Suprapubic skin (tissue), 4 donors: Measurements from ENCODE around the gene SIGLEC11.

Source experiments
- EP300 ChIP-seq: sonication (generic); formaldehyde crosslinking; IDR thresholded peaks from one replicate; pipeline ENCODE4 v1.6.1; 2017; ENCODE audit warnings: antibody characterized with exemption
- POLR2A ChIP-seq, 2 donors: fragments of 450-650 bp; IDR thresholded peaks; one replicate each; pipeline ENCODE4 v1.6.1; 2017; ENCODE audit warnings: antibody characterized with exemption in 2 of 2, mild to moderate bottlenecking in 2 of 2, moderate library complexity in 2 of 2
- POLR2AphosphoS5 ChIP-seq, 3 donors: sonication (generic); formaldehyde crosslinking; IDR thresholded peaks; one replicate each; pipeline ENCODE4 v1.6.1; 2017; ENCODE audit warnings: antibody characterized with exemption in 3 of 3
- TF ChIP-seq, protein P1 (sequence below), 2 donors: fragments of 200-600 bp in 1 of 2; fragments of 450-650 bp in 1 of 2; sonication (generic) in 1 of 2; IDR thresholded peaks; one replicate each; pipeline ENCODE4 v1.5.1; 2016 to 2019; ENCODE audit warnings: antibody characterized with exemption in 2 of 2, mild to moderate bottlenecking in 1 of 2, moderate library complexity in 1 of 2

DNA sequence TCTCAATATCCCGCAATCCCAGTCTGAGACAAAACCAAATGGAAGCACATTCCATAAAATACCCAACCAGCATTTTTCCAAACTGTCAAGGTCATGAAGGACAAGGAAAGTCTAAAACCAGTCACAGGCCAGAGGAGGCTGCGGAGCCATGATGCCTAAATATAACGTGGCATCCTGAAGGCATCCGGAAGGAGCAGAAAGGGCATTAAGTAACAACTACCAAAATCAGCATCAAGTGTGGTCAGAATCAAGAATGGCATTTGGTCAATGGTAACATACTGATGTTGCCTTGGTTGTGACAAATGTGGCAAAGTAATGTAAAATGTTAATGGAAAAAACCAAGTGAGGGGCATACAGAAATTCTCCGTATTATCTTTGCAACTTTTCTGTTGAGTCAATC, 35.5 kb downstream of the SIGLEC11 start:
- TF ChIP-seq POLR2A (IDR thresholded peaks at IDR 0.05) (no peak), EP300 (no peak), POLR2AphosphoS5 (IDR thresholded peaks at IDR 0.05) (no peak)
- TF ChIP-seq, protein P1, sequence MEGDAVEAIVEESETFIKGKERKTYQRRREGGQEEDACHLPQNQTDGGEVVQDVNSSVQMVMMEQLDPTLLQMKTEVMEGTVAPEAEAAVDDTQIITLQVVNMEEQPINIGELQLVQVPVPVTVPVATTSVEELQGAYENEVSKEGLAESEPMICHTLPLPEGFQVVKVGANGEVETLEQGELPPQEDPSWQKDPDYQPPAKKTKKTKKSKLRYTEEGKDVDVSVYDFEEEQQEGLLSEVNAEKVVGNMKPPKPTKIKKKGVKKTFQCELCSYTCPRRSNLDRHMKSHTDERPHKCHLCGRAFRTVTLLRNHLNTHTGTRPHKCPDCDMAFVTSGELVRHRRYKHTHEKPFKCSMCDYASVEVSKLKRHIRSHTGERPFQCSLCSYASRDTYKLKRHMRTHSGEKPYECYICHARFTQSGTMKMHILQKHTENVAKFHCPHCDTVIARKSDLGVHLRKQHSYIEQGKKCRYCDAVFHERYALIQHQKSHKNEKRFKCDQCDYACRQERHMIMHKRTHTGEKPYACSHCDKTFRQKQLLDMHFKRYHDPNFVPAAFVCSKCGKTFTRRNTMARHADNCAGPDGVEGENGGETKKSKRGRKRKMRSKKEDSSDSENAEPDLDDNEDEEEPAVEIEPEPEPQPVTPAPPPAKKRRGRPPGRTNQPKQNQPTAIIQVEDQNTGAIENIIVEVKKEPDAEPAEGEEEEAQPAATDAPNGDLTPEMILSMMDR (IDR thresholded peaks at IDR 0.05), result no peak
